ENCODE results near the gene CASZ1.

Gene CASZ1

GRCh38 chr1:10726355-10726754 lies 70.1 kb downstream of the CASZ1 start:
- in situ Hi-C loops (cut with HindIII; ENCODE audit: low sequenced_read_pairs), result no loop called here
- DNase-seq (ENCODE audit: low read depth), result no peak
- H3K4me3 ChIP-seq (ENCODE audit: low read depth, low read length), result no peak overlapping the region
- TF ChIP-seq, protein P1, sequence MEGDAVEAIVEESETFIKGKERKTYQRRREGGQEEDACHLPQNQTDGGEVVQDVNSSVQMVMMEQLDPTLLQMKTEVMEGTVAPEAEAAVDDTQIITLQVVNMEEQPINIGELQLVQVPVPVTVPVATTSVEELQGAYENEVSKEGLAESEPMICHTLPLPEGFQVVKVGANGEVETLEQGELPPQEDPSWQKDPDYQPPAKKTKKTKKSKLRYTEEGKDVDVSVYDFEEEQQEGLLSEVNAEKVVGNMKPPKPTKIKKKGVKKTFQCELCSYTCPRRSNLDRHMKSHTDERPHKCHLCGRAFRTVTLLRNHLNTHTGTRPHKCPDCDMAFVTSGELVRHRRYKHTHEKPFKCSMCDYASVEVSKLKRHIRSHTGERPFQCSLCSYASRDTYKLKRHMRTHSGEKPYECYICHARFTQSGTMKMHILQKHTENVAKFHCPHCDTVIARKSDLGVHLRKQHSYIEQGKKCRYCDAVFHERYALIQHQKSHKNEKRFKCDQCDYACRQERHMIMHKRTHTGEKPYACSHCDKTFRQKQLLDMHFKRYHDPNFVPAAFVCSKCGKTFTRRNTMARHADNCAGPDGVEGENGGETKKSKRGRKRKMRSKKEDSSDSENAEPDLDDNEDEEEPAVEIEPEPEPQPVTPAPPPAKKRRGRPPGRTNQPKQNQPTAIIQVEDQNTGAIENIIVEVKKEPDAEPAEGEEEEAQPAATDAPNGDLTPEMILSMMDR (IDR thresholded peaks at IDR 0.05; ENCODE audit: low read depth, low read length, missing control alignments), result no peak

DNA sequence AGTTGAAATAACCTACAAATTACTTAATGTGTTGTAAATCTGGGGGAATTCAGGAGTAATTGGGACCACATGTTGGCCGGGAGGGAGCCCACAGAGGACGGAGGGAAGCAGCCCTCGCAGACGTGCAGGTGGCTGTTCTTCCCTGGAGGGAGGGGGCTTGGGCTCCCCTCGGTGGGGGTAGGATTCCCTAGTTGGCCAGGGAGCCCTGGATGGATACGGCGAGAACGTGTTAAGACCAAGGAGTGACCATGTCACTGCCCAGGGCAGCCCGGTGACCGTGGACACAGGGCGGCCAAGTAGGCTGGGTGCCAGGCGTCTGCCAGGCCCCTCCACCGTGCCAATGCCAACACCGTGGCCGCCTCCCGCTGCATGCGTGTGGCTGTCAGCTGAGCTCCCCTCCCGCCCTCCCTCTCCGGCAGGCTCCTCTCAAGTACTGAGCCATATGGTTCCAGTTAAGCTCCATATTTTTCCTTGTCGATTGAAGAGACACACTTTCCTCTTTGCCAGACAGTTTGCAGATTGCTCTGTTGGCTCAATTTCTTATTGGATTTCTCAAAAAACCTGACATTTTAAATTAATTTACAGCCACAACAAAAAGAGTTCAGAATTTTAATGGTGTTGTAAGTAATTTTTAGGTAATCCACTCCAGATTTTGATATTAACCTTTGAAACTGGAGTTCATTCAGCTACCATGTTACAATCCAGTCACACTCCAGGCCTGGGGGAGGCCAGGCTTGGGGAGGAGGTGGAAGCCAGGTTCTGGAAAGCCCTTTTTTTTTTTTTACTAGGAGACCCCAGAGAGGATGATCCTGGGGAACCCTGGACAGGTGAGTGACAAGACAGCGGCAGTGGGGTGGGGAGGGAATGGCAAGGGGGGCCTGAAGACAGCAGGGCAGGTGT lies 71.2 kb downstream of the CASZ1 start:
- in situ Hi-C loops (cut with HindIII; ENCODE audit: low sequenced_read_pairs), result no loop called here
- peak; percentile 13 for DNase-seq (ENCODE audit: low read depth)
- TF ChIP-seq, protein P1 (IDR thresholded peaks at IDR 0.05; ENCODE audit: low read depth, low read length, missing control alignments), result no peak
- H3K4me3 ChIP-seq (ENCODE audit: low read depth, low read length), result no peak overlapping the region

- TF ChIP-seq, protein P1 (IDR thresholded peaks at IDR 0.05; ENCODE audit: low read depth, low read length, missing control alignments), result no peak
- DNase-seq (ENCODE audit: low read depth), result no peak
- H3K4me3 ChIP-seq (ENCODE audit: low read depth, low read length), result no peak overlapping the region
- in situ Hi-C loops (cut with HindIII; ENCODE audit: low sequenced_read_pairs), result no loop called here
Measured at GRCh38 chr1:10724511-10724910, 71.9 kb downstream of the CASZ1 start.

DNA sequence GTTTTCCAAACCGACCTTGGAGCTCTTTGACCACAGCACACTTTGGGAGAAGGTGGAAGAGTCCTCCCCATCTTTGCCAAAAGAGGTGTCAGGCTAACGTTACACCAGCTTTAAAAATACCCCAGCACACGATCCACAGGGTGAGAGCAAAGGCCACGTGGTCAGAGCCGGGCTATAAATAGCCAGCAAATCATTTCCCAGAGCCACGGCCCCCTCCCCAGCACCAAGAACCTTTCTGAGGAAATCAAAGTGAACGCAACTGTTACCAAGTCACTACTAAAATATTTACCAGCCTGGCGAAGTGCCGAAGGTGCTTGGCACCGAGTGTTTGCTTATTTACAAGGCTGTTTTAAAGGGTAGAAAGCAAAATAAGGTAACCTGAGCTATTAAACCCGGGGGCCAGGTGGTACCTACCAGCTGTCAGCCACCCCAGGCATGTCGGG lies 72.4 kb downstream of the CASZ1 start:
- peak; percentile 12 for DNase-seq (ENCODE audit: low read depth)
- TF ChIP-seq, protein P1 (IDR thresholded peaks at IDR 0.05; ENCODE audit: low read depth, low read length, missing control alignments), result no peak
- in situ Hi-C loops (cut with HindIII; ENCODE audit: low sequenced_read_pairs), result no loop called here
- no peak overlapping the region for H3K4me3 ChIP-seq (ENCODE audit: low read depth, low read length)

DNA sequence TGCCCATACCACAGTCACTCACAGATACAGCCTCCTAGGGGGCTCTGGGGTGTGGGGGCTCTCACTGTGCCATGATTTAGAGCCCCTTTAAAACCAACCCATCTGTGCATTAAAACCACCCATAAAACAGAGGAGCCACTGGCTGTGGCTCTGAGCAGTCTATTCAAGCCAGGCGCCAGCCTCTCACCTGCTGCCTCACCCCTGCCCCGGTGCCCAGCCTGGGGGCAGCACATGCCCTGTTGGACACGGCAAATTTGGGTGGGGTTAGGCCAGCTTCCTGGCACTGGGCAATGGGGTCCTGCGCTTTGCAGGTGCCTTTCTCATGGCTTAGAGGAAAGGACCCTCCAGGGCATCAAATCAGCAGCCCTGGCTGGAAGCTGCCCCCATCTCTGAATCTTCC lies 73.1 kb downstream of the CASZ1 start:
- no peak overlapping the region for H3K4me3 ChIP-seq (ENCODE audit: low read depth, low read length)
- TF ChIP-seq, protein P1 (IDR thresholded peaks at IDR 0.05; ENCODE audit: low read depth, low read length, missing control alignments), result no peak

GRCh38 chr1:10722803-10723202 lies 73.6 kb downstream of the CASZ1 start:
- TF ChIP-seq, protein P1 (IDR thresholded peaks at IDR 0.05; ENCODE audit: low read depth, low read length, missing control alignments), result no peak
- no peak for DNase-seq (ENCODE audit: low read depth)
- H3K4me3 ChIP-seq (ENCODE audit: low read depth, low read length), result no peak overlapping the region
- in situ Hi-C loops (cut with HindIII; ENCODE audit: low sequenced_read_pairs), result no loop called here

More for the DNA sequence above, 73.1 kb downstream of the CASZ1 start:
- in situ Hi-C loops (cut with HindIII; ENCODE audit: low sequenced_read_pairs), result no loop called here
- DNase-seq (ENCODE audit: low read depth), result no peak

Data from astrocyte of the cerebellum (primary cell).